ENCODE data around the gene DDX20.
"Not testable (repeated sequence)": the region's sequence is repeated elsewhere in the genome, so short reads cannot be mapped to it uniquely, and the experiment has no call there.

DDX20 gene

GRCh38 chr1:111789666-111790316 is 34.1 kb downstream of the DDX20 start:
- no peak for DNase-seq (ENCODE audit: low read depth, low spot score)

- DNase-seq (ENCODE audit: low read depth, low spot score): no peak
Observed at GRCh38 chr1:111791776-111792175, 36.1 kb downstream of the DDX20 start.

- no peak for DNase-seq (ENCODE audit: low read depth, low spot score)
Observed at GRCh38 chr1:111792249-111792648, 36.5 kb downstream of the DDX20 start.

- DNase-seq (ENCODE audit: low read depth, low spot score): no peak
Observed at GRCh38 chr1:111793923-111794322, 38.2 kb downstream of the DDX20 start.

GRCh38 chr1:111795401-111795800 is 39.7 kb downstream of the DDX20 start:
- DNase-seq (ENCODE audit: low read depth, low spot score): no peak

GRCh38 chr1:111798580-111798979 is 42.9 kb downstream of the DDX20 start:
- DNase-seq (ENCODE audit: low read depth, low spot score): no peak

- not testable (repeated sequence) for DNase-seq (ENCODE audit: low read depth, low spot score)
Observed at GRCh38 chr1:111799722-111800121, 44.0 kb downstream of the DDX20 start.

- DNase-seq (ENCODE audit: low read depth, low spot score): no peak
Observed at GRCh38 chr1:111801071-111801850, 45.6 kb downstream of the DDX20 start.

GRCh38 chr1:111802110-111802509 is 46.4 kb downstream of the DDX20 start:
- DNase-seq (ENCODE audit: low read depth, low spot score): no peak

- DNase-seq (ENCODE audit: low read depth, low spot score): no peak
Observed at GRCh38 chr1:111802984-111803383, 47.3 kb downstream of the DDX20 start.

- no peak for DNase-seq (ENCODE audit: low read depth, low spot score)
Observed at GRCh38 chr1:111803951-111804350, 48.2 kb downstream of the DDX20 start.

- DNase-seq (ENCODE audit: low read depth, low spot score): no peak
Observed at GRCh38 chr1:111804776-111805175, 49.1 kb downstream of the DDX20 start.

GRCh38 chr1:111805251-111805650 is 49.5 kb downstream of the DDX20 start:
- DNase-seq (ENCODE audit: low read depth, low spot score): no peak

GRCh38 chr1:111811891-111812290 is 56.2 kb downstream of the DDX20 start:
- DNase-seq (ENCODE audit: low read depth, low spot score): no peak

- no peak for DNase-seq (ENCODE audit: low read depth, low spot score)
Observed at GRCh38 chr1:111812306-111812705, 56.6 kb downstream of the DDX20 start.

GRCh38 chr1:111813440-111814304 is 58.0 kb downstream of the DDX20 start:
- no peak for DNase-seq (ENCODE audit: low read depth, low spot score)

- no peak for DNase-seq (ENCODE audit: low read depth, low spot score)
Observed at GRCh38 chr1:111814305-111814628, 58.6 kb downstream of the DDX20 start.

- no peak for DNase-seq (ENCODE audit: low read depth, low spot score)
Observed at GRCh38 chr1:111814642-111815041, 58.9 kb downstream of the DDX20 start.

Data from activated naive CD8-positive, alpha-beta T cell treated with anti-CD3 and anti-CD28 coated beads, Interleukin-2, amount 50 U/mL, for 16 hours (primary cell).